ENCODE results near the gene ZMYND8.

ZMYND8 gene

DNA sequence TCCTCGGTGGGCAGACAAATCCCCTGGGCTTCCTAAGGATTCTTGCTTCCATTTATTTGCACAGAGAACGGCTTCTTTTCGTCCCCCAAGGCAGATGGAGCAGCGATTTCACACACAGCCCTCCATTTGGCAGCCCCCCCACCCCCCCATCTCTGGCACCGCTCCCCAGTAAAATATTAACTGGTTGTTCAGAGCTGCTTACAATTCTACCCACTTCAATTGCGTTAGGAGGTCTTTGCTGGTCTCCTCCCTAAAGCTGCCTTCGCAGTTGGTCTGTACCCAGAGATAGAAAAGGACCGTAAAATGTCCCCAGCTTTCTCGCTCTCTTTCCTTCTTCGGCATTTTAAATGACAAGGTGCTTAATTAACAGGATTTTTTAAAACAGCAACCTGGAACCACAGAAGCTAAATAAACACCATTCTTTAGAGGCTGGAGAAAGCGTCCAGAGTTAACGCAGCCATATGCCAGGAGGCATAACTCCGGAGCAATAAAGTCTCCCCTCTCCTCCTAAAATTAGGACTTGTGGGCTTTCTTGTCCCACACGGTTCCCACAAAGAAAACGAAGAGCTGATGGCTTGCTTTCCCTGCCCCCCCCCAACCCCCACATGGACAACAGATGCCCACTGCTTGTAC, 1.7 kb upstream of the ZMYND8 start:
- TF ChIP-seq EZH2 (IDR thresholded peaks at IDR 0.05; ENCODE audit: borderline replicate concordance, low read depth, low read length, severe bottlenecking), result no peak
- TF ChIP-seq, protein P1, sequence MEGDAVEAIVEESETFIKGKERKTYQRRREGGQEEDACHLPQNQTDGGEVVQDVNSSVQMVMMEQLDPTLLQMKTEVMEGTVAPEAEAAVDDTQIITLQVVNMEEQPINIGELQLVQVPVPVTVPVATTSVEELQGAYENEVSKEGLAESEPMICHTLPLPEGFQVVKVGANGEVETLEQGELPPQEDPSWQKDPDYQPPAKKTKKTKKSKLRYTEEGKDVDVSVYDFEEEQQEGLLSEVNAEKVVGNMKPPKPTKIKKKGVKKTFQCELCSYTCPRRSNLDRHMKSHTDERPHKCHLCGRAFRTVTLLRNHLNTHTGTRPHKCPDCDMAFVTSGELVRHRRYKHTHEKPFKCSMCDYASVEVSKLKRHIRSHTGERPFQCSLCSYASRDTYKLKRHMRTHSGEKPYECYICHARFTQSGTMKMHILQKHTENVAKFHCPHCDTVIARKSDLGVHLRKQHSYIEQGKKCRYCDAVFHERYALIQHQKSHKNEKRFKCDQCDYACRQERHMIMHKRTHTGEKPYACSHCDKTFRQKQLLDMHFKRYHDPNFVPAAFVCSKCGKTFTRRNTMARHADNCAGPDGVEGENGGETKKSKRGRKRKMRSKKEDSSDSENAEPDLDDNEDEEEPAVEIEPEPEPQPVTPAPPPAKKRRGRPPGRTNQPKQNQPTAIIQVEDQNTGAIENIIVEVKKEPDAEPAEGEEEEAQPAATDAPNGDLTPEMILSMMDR (IDR thresholded peaks at IDR 0.05; ENCODE audit: borderline replicate concordance, extremely low read depth, low read length, poor library complexity, severe bottlenecking), result no peak
- Histone ChIP-seq H3K4me3 (ENCODE audit: low read depth in 1 of 2, low read length in 2 of 2) (no peak overlapping the region), H3K4me2 (ENCODE audit: insufficient read depth, low read length) (no peak overlapping the region), H4K20me1 (ENCODE audit: insufficient read depth, low read length) (no peaks in the 10 kb centered on the region), H3K9me3 (ENCODE audit: insufficient read depth, low read length, severe bottlenecking) (no peaks in the 10 kb centered on the region), H2AFZ (ENCODE audit: low read depth, low read length) (peak overlapping the region; percentile 88), H3K27ac (ENCODE audit: low read length) (peak overlapping the region; percentile 98), H3K36me3 (ENCODE audit: insufficient read depth, low read length) (no peaks in the 10 kb centered on the region; the same call in 1 of the 2 replicates), H3K4me1 (ENCODE audit: insufficient read depth, low read length) (peaks cover 45% of the 10 kb centered on the region), H3K27me3 (ENCODE audit: insufficient read depth, low read length, poor library complexity) (no peaks in the 10 kb centered on the region), H3K79me2 (ENCODE audit: insufficient read depth, low read length) (peaks cover 41% of the 10 kb centered on the region), H3K9ac (ENCODE audit: low read depth, low read length) (peak overlapping the region; percentile 88; the same call in 1 of the 2 replicates)
- ATAC-seq (ENCODE audit: insufficient read depth, low read depth) (no peak), DNase-seq (no peak)

DNA sequence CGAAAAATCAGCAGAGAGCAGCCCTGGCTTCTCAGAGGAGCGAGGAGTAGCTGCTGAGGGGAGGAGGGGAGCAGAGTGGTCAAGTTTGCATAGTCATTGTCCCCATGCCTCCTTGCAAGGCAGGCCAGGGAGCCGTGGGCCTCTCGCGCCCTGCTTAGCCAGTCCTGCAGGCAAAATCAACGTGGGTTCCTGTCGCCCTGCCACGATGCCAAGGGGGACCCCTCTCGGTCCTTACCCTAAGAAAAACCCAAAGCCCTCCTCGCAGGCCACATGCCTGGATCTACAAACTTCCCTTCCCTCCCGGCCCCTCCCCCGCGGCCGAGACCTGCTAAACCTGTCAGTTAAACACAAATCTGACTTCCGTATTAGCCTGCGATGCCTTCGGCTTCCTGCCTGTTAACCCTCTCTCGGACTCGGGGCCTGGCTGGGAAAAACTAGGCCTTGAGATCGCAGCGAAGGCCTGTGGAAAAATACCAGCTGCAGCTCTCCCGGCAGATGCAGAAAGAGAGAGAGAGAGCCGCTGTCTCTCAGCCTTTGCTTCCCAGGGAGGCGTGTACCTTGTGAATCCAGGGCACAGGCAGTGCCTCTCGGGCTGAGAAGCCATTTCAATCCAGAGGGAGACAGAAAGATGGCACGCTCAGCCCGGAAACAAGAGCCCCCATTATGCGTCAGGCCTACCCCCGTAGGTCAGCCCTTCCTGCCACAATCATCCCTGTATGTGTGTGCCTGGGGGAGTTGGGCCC, 968 bp upstream of the ZMYND8 start:
- Histone ChIP-seq H3K9me3 (ENCODE audit: insufficient read depth, low read length, severe bottlenecking) (no peaks in the 10 kb centered on the region), H3K4me2 (ENCODE audit: insufficient read depth, low read length) (peak overlapping the region; percentile 92), H3K27me3 (ENCODE audit: insufficient read depth, low read length, poor library complexity) (no peaks in the 10 kb centered on the region), H3K36me3 (ENCODE audit: insufficient read depth, low read length) (peaks cover 6% of the 10 kb centered on the region), H3K4me1 (ENCODE audit: insufficient read depth, low read length) (peaks cover 52% of the 10 kb centered on the region), H3K27ac (ENCODE audit: low read length) (peak overlapping the region; percentile 98), H3K9ac (ENCODE audit: low read depth, low read length) (peak overlapping the region; percentile 88), H3K79me2 (ENCODE audit: insufficient read depth, low read length) (peaks cover 48% of the 10 kb centered on the region), H2AFZ (ENCODE audit: low read depth, low read length) (peak overlapping the region; percentile 88), H3K4me3 (ENCODE audit: low read depth in 1 of 2, low read length in 2 of 2) (peak overlapping the region in 1 of 2 experiments; percentile 76; a peak in 1 of 4 replicates), H4K20me1 (ENCODE audit: insufficient read depth, low read length) (peaks cover 2% of the 10 kb centered on the region; the same call in 1 of the 2 replicates)
- DNase-seq, result peak; percentile 53
- ATAC-seq (ENCODE audit: insufficient read depth, low read depth), result peak; percentile 3; the same call in 1 of the 3 replicates
- TF ChIP-seq EZH2 (IDR thresholded peaks at IDR 0.05; ENCODE audit: borderline replicate concordance, low read depth, low read length, severe bottlenecking), result no peak
- TF ChIP-seq, protein P1 (IDR thresholded peaks at IDR 0.05; ENCODE audit: borderline replicate concordance, extremely low read depth, low read length, poor library complexity, severe bottlenecking), result no peak

DNA sequence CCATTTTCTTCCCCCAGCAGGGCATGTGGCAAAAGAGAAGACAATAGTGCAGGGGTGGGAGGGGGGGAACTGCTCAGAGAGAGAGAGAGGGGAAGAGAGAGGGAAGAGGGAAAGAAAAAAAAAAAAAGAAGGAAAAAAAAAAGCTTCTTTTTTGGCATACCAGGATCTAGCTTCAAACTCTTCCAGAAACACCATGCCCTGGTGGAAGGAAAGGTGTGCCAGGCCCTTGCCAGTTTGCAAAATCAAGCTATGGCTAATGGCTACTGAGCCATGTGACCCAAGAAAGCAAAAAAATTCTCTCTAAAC, 326 bp downstream of the ZMYND8 start:
- H3K9me3 ChIP-seq (ENCODE audit: insufficient read depth, low read length, severe bottlenecking), result no peaks in the 10 kb centered on the region
- H3K27ac ChIP-seq (ENCODE audit: low read length), result peak overlapping the region; percentile 98
- peaks cover 61% of the 10 kb centered on the region for H3K79me2 ChIP-seq (ENCODE audit: insufficient read depth, low read length)
- H4K20me1 ChIP-seq (ENCODE audit: insufficient read depth, low read length), result peaks cover 12% of the 10 kb centered on the region; the same call in 1 of the 2 replicates
- peak overlapping the region; percentile 38 to 76 for H3K4me3 ChIP-seq (ENCODE audit: low read depth in 1 of 2, low read length in 2 of 2)
- peak; percentile 7; the same call in 1 of the 3 replicates for ATAC-seq (ENCODE audit: insufficient read depth, low read depth)
- DNase-seq, result no peak
- H3K4me1 ChIP-seq (ENCODE audit: insufficient read depth, low read length), result peaks cover 65% of the 10 kb centered on the region
- TF ChIP-seq, protein P1 (IDR thresholded peaks at IDR 0.05; ENCODE audit: borderline replicate concordance, extremely low read depth, low read length, poor library complexity, severe bottlenecking), result no peak
- no peak for TF ChIP-seq EZH2 (IDR thresholded peaks at IDR 0.05; ENCODE audit: borderline replicate concordance, low read depth, low read length, severe bottlenecking)
- peak overlapping the region; percentile 92 for H3K4me2 ChIP-seq (ENCODE audit: insufficient read depth, low read length)
- peaks cover 12% of the 10 kb centered on the region for H3K36me3 ChIP-seq (ENCODE audit: insufficient read depth, low read length)
- no peaks in the 10 kb centered on the region for H3K27me3 ChIP-seq (ENCODE audit: insufficient read depth, low read length, poor library complexity)
- peak overlapping the region; percentile 88 for H3K9ac ChIP-seq (ENCODE audit: low read depth, low read length)
- peak overlapping the region; percentile 79 for H2AFZ ChIP-seq (ENCODE audit: low read depth, low read length)

Data from DND-41 (cell line).